Uterus (tissue), 2 donors: ENCODE measurements around the gene OSER1.

Source experiments
- POLR2A ChIP-seq, 2 donors: fragments of 450-650 bp; IDR thresholded peaks; one replicate each; pipeline ENCODE4 v1.6.1; 2016; ENCODE audit warnings: antibody characterized with exemption in 2 of 2, mild to moderate bottlenecking in 1 of 2, moderate library complexity in 1 of 2
- TF ChIP-seq, protein P1 (sequence below), 4 experiments: fragments of 200-600 bp in 2 of 4; fragments of 450-650 bp in 2 of 4; sonication (generic) in 2 of 4; IDR thresholded peaks; one replicate each; pipeline ENCODE4 v1.5.1; 2016 to 2019; ENCODE audit warnings: antibody characterized with exemption in 4 of 4, mild to moderate bottlenecking in 2 of 4, moderate library complexity in 1 of 4

DNA sequence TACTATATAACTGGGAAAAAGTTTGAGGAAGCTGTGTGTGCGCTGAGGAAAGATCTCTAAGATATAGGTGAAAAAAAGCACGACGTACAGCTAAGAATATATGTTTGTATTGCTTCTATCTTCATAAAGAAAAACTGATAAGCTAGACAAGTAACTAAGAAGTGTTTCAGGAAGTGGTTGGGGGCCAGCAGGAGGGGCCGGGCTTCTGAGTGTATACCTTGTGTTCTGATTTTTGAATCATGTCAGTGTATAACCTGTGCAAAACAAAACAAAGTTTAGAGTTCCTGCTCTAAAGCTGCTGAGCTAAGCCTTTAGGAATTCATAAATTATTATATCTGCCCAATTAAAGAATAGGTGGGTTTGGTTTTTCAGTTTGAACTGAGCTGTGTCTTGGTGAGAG is 7.9 kb upstream of the OSER1 start:
- TF ChIP-seq POLR2A (IDR thresholded peaks at IDR 0.05): no peak
- TF ChIP-seq, protein P1, sequence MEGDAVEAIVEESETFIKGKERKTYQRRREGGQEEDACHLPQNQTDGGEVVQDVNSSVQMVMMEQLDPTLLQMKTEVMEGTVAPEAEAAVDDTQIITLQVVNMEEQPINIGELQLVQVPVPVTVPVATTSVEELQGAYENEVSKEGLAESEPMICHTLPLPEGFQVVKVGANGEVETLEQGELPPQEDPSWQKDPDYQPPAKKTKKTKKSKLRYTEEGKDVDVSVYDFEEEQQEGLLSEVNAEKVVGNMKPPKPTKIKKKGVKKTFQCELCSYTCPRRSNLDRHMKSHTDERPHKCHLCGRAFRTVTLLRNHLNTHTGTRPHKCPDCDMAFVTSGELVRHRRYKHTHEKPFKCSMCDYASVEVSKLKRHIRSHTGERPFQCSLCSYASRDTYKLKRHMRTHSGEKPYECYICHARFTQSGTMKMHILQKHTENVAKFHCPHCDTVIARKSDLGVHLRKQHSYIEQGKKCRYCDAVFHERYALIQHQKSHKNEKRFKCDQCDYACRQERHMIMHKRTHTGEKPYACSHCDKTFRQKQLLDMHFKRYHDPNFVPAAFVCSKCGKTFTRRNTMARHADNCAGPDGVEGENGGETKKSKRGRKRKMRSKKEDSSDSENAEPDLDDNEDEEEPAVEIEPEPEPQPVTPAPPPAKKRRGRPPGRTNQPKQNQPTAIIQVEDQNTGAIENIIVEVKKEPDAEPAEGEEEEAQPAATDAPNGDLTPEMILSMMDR (IDR thresholded peaks at IDR 0.05): no peak
